Ishikawa (cell line): ENCODE data around the gene FOXA2.

Source experiments
- CEBPB ChIP-seq: IDR thresholded peaks from 2 replicates; pipeline ENCODE4 v1.6.1; 2012
- CREB1 ChIP-seq: IDR thresholded peaks from 2 replicates; pipeline ENCODE4 v1.6.1; 2012; ENCODE audit warnings: low read depth
- EGR1 ChIP-seq: IDR thresholded peaks from 2 replicates; pipeline ENCODE4 v1.6.1; 2012
- EP300 ChIP-seq: IDR thresholded peaks from 2 replicates; pipeline ENCODE4 v1.6.1; 2012; ENCODE audit warnings: borderline replicate concordance
- FOXM1 ChIP-seq: IDR thresholded peaks from 2 replicates; pipeline ENCODE4 v1.6.1; 2012; ENCODE audit warnings: low read depth, borderline replicate concordance
- NFIC ChIP-seq: IDR thresholded peaks from 2 replicates; pipeline ENCODE4 v1.6.1; 2012
- RAD21 ChIP-seq: IDR thresholded peaks from 2 replicates; pipeline ENCODE4 v1.6.1; 2012; ENCODE audit warnings: low read depth
- REST ChIP-seq: IDR thresholded peaks from 2 replicates; pipeline ENCODE4 v1.6.1; 2012; ENCODE audit warnings: low read depth, mild to moderate bottlenecking
- TAF1 ChIP-seq: IDR thresholded peaks from 2 replicates; pipeline ENCODE4 v1.6.1; 2012; ENCODE audit warnings: low read depth, mild to moderate bottlenecking
- TCF12 ChIP-seq: IDR thresholded peaks from 2 replicates; pipeline ENCODE4 v1.6.1; 2012; ENCODE audit warnings: low read depth
- TEAD4 ChIP-seq: IDR thresholded peaks from 2 replicates; pipeline ENCODE4 v1.6.1; 2012
- USF1 ChIP-seq: IDR thresholded peaks from 2 replicates; pipeline ENCODE4 v1.6.1; 2012
- YY1 ChIP-seq: IDR thresholded peaks from 2 replicates; pipeline ENCODE4 v1.6.1; 2012; ENCODE audit warnings: low read depth
- ZBTB7A ChIP-seq: IDR thresholded peaks from 2 replicates; pipeline ENCODE4 v1.6.1; 2012; ENCODE audit warnings: low read depth
- TF ChIP-seq, protein P1 (sequence below): IDR thresholded peaks from 2 replicates; pipeline ENCODE4 v1.6.1; 2012

The FOXA2 gene

GRCh38 chr20:22626496-22626895 is 42.1 kb upstream of the FOXA2 start:
- TF ChIP-seq USF1 (no peak), TCF12 (no peak), YY1 (no peak), EGR1 (no peak), RAD21 (no peak), TAF1 (no peak), CREB1 (no peak), NFIC (no peak), TEAD4 (no peak), EP300 (no peak), ZBTB7A (no peak), CEBPB (no peak), REST (no peak), FOXM1 (no peak)
- TF ChIP-seq, protein P1, sequence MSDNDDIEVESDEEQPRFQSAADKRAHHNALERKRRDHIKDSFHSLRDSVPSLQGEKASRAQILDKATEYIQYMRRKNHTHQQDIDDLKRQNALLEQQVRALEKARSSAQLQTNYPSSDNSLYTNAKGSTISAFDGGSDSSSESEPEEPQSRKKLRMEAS, result no peak

GRCh38 chr20:22623211-22623610 is 38.8 kb upstream of the FOXA2 start:
- no peak for TF ChIP-seq USF1
- no peak for TF ChIP-seq FOXM1
- no peak for TF ChIP-seq CREB1
- TF ChIP-seq TCF12, result no peak
- TF ChIP-seq RAD21, result no peak
- TF ChIP-seq YY1, result no peak
- no peak for TF ChIP-seq TEAD4
- no peak for TF ChIP-seq EP300
- TF ChIP-seq, protein P1, result no peak
- no peak for TF ChIP-seq ZBTB7A
- TF ChIP-seq TAF1, result no peak
- no peak for TF ChIP-seq EGR1
- no peak for TF ChIP-seq REST
- TF ChIP-seq NFIC, result no peak
- no peak for TF ChIP-seq CEBPB

DNA sequence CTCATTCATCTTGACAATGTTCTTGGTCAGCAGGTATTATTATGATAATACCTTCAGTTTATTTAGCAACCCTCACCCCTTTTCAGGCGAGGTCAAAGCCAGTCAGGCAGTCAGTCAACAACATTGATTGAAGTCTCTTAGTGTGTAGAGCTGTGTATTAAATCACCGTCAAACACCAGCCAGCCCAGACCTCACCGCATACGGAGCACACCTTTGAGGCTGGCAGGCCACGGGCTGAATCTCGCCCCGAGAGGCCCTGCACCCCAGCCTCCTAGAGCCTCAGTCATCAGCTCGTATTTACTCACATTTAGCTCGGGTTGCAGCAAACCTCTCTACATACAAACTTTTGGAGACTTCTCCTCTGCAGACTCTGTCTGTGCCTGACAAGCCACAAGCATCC is 36.0 kb upstream of the FOXA2 start:
- TF ChIP-seq EGR1, result no peak
- TF ChIP-seq USF1, result no peak
- no peak for TF ChIP-seq FOXM1
- no peak for TF ChIP-seq REST
- TF ChIP-seq TAF1, result no peak
- TF ChIP-seq EP300, result no peak
- no peak for TF ChIP-seq ZBTB7A
- no peak for TF ChIP-seq RAD21
- no peak for TF ChIP-seq YY1
- no peak for TF ChIP-seq NFIC

DNA sequence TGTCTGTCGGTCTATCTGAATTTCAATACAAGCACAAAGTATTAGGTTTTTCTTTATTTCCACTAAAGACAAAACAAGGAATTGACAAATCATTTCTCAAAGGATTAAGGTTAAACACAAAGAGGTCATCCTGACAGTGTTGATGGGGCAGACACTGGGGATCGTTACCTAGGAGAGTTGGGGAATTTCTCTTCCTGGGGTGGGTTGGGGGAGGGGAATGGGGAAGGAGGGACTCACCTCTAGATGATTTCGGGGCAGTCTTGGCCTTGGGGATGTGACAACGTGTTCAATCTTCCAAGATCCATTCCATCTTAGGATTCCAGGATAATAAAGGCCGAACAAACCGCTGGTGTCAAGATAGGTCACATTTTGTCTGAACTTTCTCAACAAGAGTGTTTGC is 35.4 kb upstream of the FOXA2 start:
- no peak for TF ChIP-seq USF1
- no peak for TF ChIP-seq TEAD4
- no peak for TF ChIP-seq CEBPB
- no peak for TF ChIP-seq TCF12
- TF ChIP-seq CREB1, result no peak
- no peak for TF ChIP-seq TAF1
- no peak for TF ChIP-seq YY1
- TF ChIP-seq REST, result no peak
- TF ChIP-seq RAD21, result no peak
- TF ChIP-seq, protein P1, result no peak
- TF ChIP-seq ZBTB7A, result no peak
- TF ChIP-seq FOXM1, result no peak
- no peak for TF ChIP-seq NFIC
- no peak for TF ChIP-seq EP300
- TF ChIP-seq EGR1, result no peak
